Measurements from ENCODE around the gene MAMDC2. TPM values are rescaled to one million over a fixed set of nuclear protein-coding genes. Genes with fewer than 3 reads are reported as not detected.

Gene MAMDC2
- total and polyA plus RNA-seq, 2 of the 8 experiments (the other 6 are each of a cell fraction or from before 2014, with no cell fraction given) = 6.1 to 15.4 TPM

- TF ChIP-seq ZNF274 (IDR thresholded peaks at IDR 0.05; ENCODE audit: borderline replicate concordance, extremely low read depth, low read length) = no peak
- TF ChIP-seq NRF1 (IDR thresholded peaks at IDR 0.05; ENCODE audit: low read depth, low read length) = no peak
- TF ChIP-seq RNF2 (IDR thresholded peaks at IDR 0.05; ENCODE audit: borderline replicate concordance, low read depth, low read length, missing control alignments, poor library complexity, severe bottlenecking) = no peak
- no peak for TF ChIP-seq JUND (IDR thresholded peaks at IDR 0.05; ENCODE audit: low read length)
Measured at GRCh38 chr9:70229026-70229425, 185.4 kb downstream of the MAMDC2 start (continued).

Data from H1 (cell line).